Stomach (tissue), 9 donors: ENCODE results near the gene CETN1. TPM values are rescaled to one million over a fixed set of nuclear protein-coding genes. Genes with fewer than 3 reads are reported as not detected.

Experiments
- DNase-seq, 2 donors: peaks; one replicate each; pipeline versions ENCODE4 v3.0.0 to v3.0.0-alpha.2; 2013 to 2019
- H3K27ac ChIP-seq, 5 donors: fragments of 200-600 bp in 4 of 5; sonication (generic) in 4 of 5; one replicate each; pipeline ENCODE4 v1.5.1; 2013 to 2019; ENCODE audit warnings: mild to moderate bottlenecking in 1 of 5, moderate library complexity in 1 of 5
- H3K27me3 ChIP-seq, 3 donors: fragments of 200-600 bp; sonication (generic); one replicate each; pipeline ENCODE4 v1.5.1; 2017 to 2019; ENCODE audit warnings: mixed run types in 1 of 3
- H3K36me3 ChIP-seq, 4 donors: fragments of 200-600 bp; sonication (generic); 1 replicate in 3 of 4; 2 replicates in 1 of 4; pipeline ENCODE4 v1.5.1; 2016 to 2019
- H3K4me1 ChIP-seq, 4 donors: fragments of 200-600 bp; sonication (generic); one replicate each; pipeline ENCODE4 v1.5.1; 2016 to 2019
- H3K4me3 ChIP-seq, 4 donors: fragments of 200-600 bp; sonication (generic) in 3 of 4; one replicate each; pipeline ENCODE4 v1.5.1; 2016 to 2019; ENCODE audit warnings: mild to moderate bottlenecking in 1 of 4
- H3K9me3 ChIP-seq, 4 donors: fragments of 200-600 bp; sonication (generic); one replicate each; pipeline ENCODE4 v1.5.1; 2016 to 2019
- CTCF ChIP-seq, 7 experiments: fragments of 450-650 bp in 4 of 7; fragments of 200-600 bp in 3 of 7; sonication (generic) in 3 of 7; IDR thresholded peaks; one replicate each; pipeline ENCODE4 v1.5.1; 2016 to 2019; ENCODE audit warnings: antibody characterized with exemption in 7 of 7, control low read depth in 2 of 7, mild to moderate bottlenecking in 1 of 7
- EP300 ChIP-seq: sonication (generic); formaldehyde crosslinking; IDR thresholded peaks from one replicate; pipeline ENCODE4 v1.6.1; 2017; ENCODE audit warnings: antibody characterized with exemption
- POLR2A ChIP-seq, 4 donors: fragments of 450-650 bp; IDR thresholded peaks; one replicate each; pipeline ENCODE4 v1.6.1; 2016; ENCODE audit warnings: antibody characterized with exemption in 4 of 4, control low read depth in 2 of 4, mild to moderate bottlenecking in 1 of 4, moderate library complexity in 1 of 4
- POLR2AphosphoS5 ChIP-seq, 3 donors: sonication (generic); formaldehyde crosslinking; IDR thresholded peaks; one replicate each; pipeline ENCODE4 v1.6.1; 2016; ENCODE audit warnings: antibody characterized with exemption in 3 of 3
- WGBS, 5 donors: extraction: QIAGEN DNeasy Blood & Tissue Kit in 3 of 5; methylation state at CpG; one replicate each; pipeline versions ENCODE4 v1.1.5 to v1.1.7; 2013 to 2018; 5-methylcytosine and 5-hydroxymethylcytosine counted together
- intact Hi-C: fragments of 100-400 bp; cut with DNase I; formaldehyde crosslinking; loops from one replicate; pipeline ENCODE4 v1.15.1; 2023; ENCODE audit warnings: low total_unique reads
- polyA plus RNA-seq, 3 donors: library from polyadenylated mRNA; stranded (reverse); fragments of 200-250 nt; gene quantifications; one replicate each; pipeline ENCODE4 v1.2.3, GENCODE V29; 2013
- total RNA-seq, 5 donors: library from RNA; depleted of rRNA; stranded (reverse); fragments of >200 nt; gene quantifications; one replicate each; pipeline versions ENCODE4 v1.1.0 to v1.2.3, GENCODE V29; 2014 to 2016
- donor health status: healthy with polysubstance abuse.
- donor health status: Bipolar disorder and iron deficiency.
- donor health status: healthy.

CETN1 gene
- total and polyA plus RNA-seq, 8 donors: not detected

- TF ChIP-seq POLR2A (IDR thresholded peaks at IDR 0.05) (no peak), POLR2AphosphoS5 (IDR thresholded peaks at IDR 0.05) (no peak), CTCF (IDR thresholded peaks at IDR 0.05) (no peak), EP300 (no peak)
- DNase-seq: no peak
- WGBS, 5 donors: 79 to 90% (median 82%) methylated on average over 6 of the region's 6 CpGs
- Histone ChIP-seq H3K9me3 (no peaks in the 10 kb centered on the region), H3K27ac (no peak overlapping the region), H3K36me3 (no peaks in the 10 kb centered on the region), H3K4me3 (no peak overlapping the region), H3K4me1 (no peaks in the 10 kb centered on the region), H3K27me3 (no peaks in the 10 kb centered on the region)
- intact Hi-C loops: loop anchor here (5.0 kb wide), 1 partner anchor 203 kb away; no protein-coding TSS in a partner anchor
Measured at GRCh38 chr18:629269-630150, 49.3 kb downstream of the CETN1 start.

DNA sequence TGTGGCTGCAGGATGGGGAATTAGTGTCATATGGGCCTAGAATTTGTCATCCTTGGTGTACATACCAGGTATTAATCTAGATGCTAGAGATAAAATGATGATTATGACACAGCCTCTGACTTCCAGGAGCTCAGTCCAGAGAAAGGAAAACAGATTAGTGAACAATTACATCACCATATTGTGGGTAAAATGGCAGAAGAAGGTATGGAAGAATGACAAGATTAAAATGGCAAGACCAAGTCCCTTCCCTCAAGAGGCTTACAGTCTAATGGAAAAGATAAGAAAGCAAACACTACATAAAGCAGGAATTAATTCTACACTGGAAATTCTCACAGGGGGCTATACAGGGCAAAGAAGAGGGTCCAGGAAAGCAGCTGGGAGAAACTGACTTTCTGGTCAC is 51.4 kb downstream of the CETN1 start:
- intact Hi-C loops: no loop called here
- no peak overlapping the region for H3K27ac ChIP-seq
- no peak for DNase-seq

More for the DNA sequence above, 51.4 kb downstream of the CETN1 start:
- Histone ChIP-seq H3K4me1 (no peaks in the 10 kb centered on the region), H3K4me3 (no peak overlapping the region), H3K9me3 (no peaks in the 10 kb centered on the region), H3K36me3 (no peaks in the 10 kb centered on the region), H3K27me3 (no peaks in the 10 kb centered on the region)
- TF ChIP-seq POLR2A (IDR thresholded peaks at IDR 0.05): no peak
- no peak for TF ChIP-seq CTCF (IDR thresholded peaks at IDR 0.05)
- TF ChIP-seq POLR2AphosphoS5 (IDR thresholded peaks at IDR 0.05): no peak
- no peak for TF ChIP-seq EP300

Other genes starting within 250 kb of the CETN1 start
- 10 to 100 TPM in 2 of 5 donors, 1 to 10 TPM in 3; 5.2 to 37.5 (median 8.0) TPM for gene COLEC12, start 79.7 kb upstream of the CETN1 start, total RNA-seq
- 1 to 10 TPM; 1.7 to 2.1 (median 1.8) TPM for gene COLEC12, start 79.7 kb upstream of the CETN1 start, polyA plus RNA-seq
- gene CLUL1, start 16.6 kb downstream of the CETN1 start, total RNA-seq: 10 to 100 TPM in 1 of 5 donors, 1 to 10 TPM in 1, not detected in 3; 3.9 to 10.4 TPM
- gene CLUL1, start 16.6 kb downstream of the CETN1 start, polyA plus RNA-seq: 1 to 10 TPM; 1.1 to 2.9 (median 1.2) TPM
- 10 to 100 TPM in 1 of 5 donors, 1 to 10 TPM in 4; 1.2 to 17.1 (median 7.6) TPM for gene TYMS, start 77.3 kb downstream of the CETN1 start, total RNA-seq
- 10 to 100 TPM in 2 of 3 donors, 1 to 10 TPM in 1; 5.3 to 17.0 (median 15.8) TPM for gene TYMS, start 77.3 kb downstream of the CETN1 start, polyA plus RNA-seq
- 100 to 1,000 TPM in 3 of 5 donors, 10 to 100 TPM in 2; 61.4 to 114 (median 106) TPM for gene ENOSF1, start 132.2 kb downstream of the CETN1 start, total RNA-seq
- 10 to 100 TPM; 24.0 to 58.0 (median 31.8) TPM for gene ENOSF1, start 132.2 kb downstream of the CETN1 start, polyA plus RNA-seq
- 100 to 1,000 TPM in 1 of 5 donors, 10 to 100 TPM in 2, 1 to 10 TPM in 2; 6.4 to 147 (median 42.4) TPM for gene YES1, start 231.9 kb downstream of the CETN1 start, total RNA-seq
- gene YES1, start 231.9 kb downstream of the CETN1 start, polyA plus RNA-seq: 10 to 100 TPM; 12.1 to 41.7 (median 31.4) TPM